Astrocyte of the spinal cord (primary cell): Measurements from ENCODE around the gene SNRPA.

Experiments
- DNase-seq: peaks from one replicate; pipeline ENCODE4 v3.0.0; 2011; ENCODE audit warnings: low read depth, low spot score
- H3K4me3 ChIP-seq: 2 replicates; pipeline ENCODE4 v1.5.1; 2011; ENCODE audit warnings: low read depth, mild to moderate bottlenecking, low read length, moderate library complexity
- in situ Hi-C: cut with HindIII; loops from 2 replicates; pipeline ENCODE4 v1.10.0; 2017; ENCODE audit warnings: low sequenced_read_pairs
- TF ChIP-seq, protein P1 (sequence below): IDR thresholded peaks from 2 replicates; pipeline ENCODE4 v1.5.1; 2012; ENCODE audit warnings: low read depth, mild to moderate bottlenecking, low read length, inconsistent platforms

Gene SNRPA

DNA sequence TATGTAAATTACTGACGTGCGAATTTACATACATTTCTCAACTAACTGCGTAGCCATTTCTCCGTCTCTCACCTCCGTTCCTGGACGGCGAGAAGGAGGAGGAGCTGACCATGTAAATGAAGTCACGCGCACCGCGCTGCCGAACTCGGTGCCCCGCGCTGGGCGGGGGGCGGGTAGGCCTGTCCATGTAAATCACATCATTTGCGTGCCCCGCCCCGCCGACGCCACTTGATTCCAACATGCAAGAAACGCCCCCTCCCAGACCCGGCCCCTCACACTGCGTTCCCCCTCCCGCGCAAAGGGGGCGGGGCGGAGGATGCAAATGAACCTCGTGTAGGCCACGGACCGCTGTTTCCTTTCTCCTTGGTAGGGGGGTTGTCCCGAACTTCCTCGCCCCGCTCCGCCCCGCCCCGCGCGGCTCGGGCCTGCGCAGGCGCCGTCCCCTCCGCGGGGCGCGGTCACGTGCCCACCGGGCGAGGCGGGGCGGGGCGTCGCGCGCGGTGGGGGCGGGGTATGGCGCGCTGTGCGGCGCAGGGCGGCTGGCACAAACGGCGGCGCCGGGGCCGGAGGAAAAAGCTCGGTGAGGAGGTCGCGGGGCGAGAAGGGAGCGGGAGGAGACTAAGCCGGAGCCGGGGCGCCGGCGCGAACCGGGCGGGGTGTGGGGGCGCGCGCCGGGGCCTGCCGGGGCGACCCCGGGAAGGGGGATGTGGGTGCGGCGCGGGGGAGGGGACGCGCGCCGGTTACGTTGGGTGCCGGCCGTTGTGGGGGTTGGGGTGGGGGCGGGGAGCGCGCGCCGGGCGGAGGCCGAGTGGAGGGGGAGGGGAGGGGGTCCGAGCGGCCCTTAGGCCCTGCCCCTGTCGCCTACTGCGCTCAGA is 47.9 kb downstream of the SNRPA start, which contains the start of gene EGLN2:
Gene EGLN2, plus strand, starts transcription at position 509 of the 875 bp plus-strand sequence. CDS start 1,382 bp downstream, outside the sequence.
- TF ChIP-seq, protein P1, sequence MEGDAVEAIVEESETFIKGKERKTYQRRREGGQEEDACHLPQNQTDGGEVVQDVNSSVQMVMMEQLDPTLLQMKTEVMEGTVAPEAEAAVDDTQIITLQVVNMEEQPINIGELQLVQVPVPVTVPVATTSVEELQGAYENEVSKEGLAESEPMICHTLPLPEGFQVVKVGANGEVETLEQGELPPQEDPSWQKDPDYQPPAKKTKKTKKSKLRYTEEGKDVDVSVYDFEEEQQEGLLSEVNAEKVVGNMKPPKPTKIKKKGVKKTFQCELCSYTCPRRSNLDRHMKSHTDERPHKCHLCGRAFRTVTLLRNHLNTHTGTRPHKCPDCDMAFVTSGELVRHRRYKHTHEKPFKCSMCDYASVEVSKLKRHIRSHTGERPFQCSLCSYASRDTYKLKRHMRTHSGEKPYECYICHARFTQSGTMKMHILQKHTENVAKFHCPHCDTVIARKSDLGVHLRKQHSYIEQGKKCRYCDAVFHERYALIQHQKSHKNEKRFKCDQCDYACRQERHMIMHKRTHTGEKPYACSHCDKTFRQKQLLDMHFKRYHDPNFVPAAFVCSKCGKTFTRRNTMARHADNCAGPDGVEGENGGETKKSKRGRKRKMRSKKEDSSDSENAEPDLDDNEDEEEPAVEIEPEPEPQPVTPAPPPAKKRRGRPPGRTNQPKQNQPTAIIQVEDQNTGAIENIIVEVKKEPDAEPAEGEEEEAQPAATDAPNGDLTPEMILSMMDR = no peak
- peak within 1 kb of the TSS; percentile 83 for H3K4me3 ChIP-seq
- peak; percentile 100 for DNase-seq
- in situ Hi-C loops = no loop called here

DNA sequence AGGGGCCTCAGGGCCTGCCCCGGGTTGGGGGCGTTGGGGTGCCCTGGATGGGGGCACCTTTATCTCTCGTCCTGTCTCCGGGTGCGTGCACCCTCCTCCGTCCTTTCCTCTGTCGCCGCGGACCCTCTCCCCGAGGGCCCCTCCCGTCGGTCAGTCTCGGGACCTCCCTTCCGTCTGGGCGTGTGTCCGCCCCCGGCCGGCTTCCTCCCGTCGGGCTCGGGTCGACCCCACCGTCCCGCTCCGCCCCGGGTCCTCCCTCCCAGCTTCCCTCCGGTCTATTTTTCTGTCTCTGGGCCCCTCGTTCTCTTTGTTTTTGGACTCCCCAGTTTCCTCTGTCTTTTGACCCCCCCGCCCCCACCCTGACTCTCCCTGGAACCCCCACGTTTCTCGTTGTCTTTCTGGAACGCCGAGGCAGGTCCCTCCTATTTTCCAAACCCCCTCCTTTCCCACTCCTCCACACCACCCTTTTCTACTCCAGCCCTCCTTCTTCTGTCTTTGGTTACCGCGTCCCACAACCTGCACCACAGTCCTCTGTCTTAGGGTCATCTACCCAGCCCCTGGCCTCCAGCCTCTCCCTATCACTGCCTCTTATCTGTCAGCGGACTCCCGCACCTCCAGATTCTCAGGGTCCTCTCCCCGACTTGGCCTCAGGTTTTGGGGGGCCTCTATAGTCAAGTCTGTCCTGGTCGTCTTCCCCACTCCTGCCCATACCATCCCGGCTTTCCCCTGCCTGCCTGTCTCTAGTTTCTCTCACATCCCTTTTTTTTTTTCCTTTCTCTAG is 48.7 kb downstream of the SNRPA start:
- TF ChIP-seq, protein P1 = no peak
- DNase-seq = no peak
- peak overlapping the region; percentile 83 for H3K4me3 ChIP-seq
- in situ Hi-C loops = no loop called here

DNA sequence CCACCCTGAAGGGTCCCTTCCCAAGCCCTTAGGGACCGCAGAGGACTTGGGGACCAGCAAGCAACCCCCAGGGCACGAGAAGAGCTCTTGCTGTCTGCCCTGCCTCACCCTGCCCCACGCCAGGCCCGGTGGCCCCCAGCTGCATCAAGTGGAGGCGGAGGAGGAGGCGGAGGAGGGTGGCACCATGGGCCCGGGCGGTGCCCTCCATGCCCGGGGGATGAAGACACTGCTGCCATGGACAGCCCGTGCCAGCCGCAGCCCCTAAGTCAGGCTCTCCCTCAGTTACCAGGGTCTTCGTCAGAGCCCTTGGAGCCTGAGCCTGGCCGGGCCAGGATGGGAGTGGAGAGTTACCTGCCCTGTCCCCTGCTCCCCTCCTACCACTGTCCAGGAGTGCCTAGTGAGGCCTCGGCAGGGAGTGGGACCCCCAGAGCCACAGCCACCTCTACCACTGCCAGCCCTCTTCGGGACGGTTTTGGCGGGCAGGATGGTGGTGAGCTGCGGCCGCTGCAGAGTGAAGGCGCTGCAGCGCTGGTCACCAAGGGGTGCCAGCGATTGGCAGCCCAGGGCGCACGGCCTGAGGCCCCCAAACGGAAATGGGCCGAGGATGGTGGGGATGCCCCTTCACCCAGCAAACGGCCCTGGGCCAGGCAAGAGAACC is 49.5 kb downstream of the SNRPA start:
- peak overlapping the region; percentile 83 for H3K4me3 ChIP-seq
- in situ Hi-C loops = no loop called here
- TF ChIP-seq, protein P1 = no peak
- DNase-seq = no peak

DNA sequence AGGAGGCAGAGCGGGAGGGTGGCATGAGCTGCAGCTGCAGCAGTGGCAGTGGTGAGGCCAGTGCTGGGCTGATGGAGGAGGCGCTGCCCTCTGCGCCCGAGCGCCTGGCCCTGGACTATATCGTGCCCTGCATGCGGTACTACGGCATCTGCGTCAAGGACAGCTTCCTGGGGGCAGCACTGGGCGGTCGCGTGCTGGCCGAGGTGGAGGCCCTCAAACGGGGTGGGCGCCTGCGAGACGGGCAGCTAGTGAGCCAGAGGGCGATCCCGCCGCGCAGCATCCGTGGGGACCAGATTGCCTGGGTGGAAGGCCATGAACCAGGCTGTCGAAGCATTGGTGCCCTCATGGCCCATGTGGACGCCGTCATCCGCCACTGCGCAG is 50.0 kb downstream of the SNRPA start:
- in situ Hi-C loops = no loop called here
- DNase-seq = no peak
- TF ChIP-seq, protein P1 = no peak
- H3K4me3 ChIP-seq = no peak overlapping the region

DNA sequence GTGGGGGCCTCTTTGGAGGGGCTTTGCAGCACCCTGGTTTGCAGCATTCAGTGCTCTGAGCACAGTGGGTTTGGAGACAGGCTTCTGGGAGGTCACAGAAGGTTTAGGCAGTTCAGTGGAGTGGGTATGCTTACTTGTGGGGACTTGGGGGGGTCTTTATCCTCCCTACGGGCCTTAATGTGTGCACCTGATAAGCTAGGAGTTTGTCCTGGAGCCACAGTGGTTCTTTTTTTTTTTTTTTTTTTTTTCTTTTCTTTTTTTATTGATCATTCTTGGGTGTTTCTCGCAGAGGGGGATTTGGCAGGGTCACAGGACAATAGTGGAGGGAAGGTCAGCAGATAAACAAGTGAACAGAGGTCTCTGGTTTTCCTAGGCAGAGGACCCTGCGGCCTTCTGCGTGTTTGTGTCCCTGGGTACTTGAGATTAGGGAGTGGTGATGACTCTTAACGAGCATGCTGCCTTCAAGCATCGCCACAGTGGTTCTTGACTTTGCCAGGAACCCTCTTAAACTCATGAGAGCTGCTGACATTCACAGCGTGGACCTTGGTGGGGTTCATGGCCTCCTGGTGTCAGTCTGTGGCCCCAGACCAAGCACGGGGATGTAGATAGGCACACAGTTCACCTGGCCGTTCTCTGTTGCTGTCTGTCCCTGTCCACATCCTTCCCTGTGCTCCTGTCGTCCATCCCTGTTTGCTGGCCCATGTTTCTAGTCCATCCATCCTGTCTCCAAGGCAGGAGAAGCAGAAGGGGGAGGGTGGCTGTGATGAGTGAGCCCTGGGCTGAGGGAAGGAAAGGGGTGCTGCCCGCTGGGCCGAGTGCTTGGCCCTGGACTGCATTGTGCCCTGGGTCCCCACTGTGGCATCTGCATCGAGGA is 50.7 kb downstream of the SNRPA start:
- TF ChIP-seq, protein P1 = no peak
- no peak for DNase-seq
- in situ Hi-C loops = no loop called here
- no peak overlapping the region for H3K4me3 ChIP-seq
